NOMO-1 (cell line): ENCODE data around the gene CROCC2.

ENCODE experiments used
- DNase-seq, 2 experiments: peaks; one replicate each; lab custom pipeline; 2025; ENCODE audit not compliant: unreplicated experiment in 2 of 2; lab: John Stamatoyannopoulos, UW

CROCC2 gene

DNA sequence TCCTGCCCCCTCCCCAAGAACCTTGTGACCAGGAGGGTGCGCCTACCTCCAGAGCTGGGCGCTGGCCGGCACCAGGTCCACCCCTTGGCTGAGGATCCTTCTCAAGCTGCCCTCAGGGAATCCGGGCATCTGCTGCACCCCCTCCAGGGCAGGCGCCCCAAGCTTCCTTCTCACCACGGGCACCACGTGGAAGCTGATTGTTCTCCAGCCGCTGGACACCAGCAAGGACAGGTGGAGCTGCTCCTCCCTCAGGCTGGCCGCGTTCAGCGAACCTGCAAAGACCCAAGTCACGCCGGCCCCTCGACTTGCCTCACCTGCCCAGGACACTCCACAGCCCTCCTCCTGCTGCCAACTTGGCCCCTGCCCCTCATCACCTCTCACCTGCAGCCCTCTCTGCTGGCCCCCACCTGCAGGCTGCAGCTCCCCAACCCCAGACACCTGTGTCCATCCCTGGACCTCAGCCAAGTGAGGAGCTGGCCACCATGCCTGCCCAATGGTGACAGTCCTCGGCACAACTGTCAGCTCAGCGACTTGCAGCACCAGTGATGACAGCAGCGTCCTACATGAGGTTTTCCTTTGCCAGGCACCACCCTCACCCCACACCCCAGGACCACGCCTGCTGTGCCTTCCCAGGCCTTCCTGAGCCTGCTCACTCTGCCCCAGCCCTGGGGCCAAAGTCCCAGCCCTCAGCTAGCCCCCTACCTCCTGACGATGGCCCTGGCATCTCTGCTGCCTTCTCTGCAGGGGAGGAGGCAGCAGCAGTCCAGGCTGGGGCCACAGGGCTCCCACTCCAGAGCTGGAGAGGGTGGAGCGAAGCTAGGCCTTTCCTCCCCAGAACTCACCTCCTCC is 14.4 kb upstream of the CROCC2 start:
- no peak for DNase-seq

DNA sequence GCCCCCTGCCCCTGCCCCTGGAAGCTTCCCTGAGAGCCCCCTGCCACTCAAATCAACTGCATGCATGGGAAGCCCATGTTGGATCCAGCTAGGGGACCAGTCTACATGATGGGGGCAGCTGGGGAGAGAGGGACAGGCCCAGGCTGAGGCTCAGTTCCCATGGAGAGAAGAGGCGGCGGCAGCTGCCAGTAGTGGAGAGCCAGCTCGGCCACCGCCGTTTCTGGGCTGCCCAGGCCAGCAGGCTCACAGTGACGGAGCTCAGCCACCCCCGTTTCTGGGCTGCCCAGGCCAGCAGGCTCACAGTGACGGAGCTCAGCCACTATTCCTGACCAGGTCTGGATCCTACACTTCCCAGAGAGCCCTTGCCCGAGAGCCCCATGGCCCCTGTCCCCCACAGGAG is 13.8 kb upstream of the CROCC2 start:
- no peak for DNase-seq

DNA sequence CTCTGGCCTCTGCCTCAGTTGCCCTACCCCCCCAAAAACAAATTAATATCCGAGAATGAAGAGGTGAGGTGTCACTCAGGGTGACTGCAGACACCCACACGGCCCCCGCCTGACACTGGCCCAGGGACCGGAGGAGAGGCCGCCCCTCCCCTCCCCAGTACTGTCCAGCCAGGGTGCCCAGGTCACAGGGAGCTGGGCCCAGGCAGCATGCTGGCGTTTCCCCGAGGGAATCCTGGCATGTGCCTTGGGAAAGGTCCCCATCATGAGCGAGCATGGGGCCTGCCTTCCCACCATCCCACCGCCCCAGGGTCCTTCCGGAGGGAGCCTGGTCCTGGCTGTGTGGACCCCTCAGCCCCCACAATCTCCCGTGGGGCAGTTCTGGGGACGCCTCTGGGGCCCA is 13.2 kb upstream of the CROCC2 start:
- no peak for DNase-seq

DNA sequence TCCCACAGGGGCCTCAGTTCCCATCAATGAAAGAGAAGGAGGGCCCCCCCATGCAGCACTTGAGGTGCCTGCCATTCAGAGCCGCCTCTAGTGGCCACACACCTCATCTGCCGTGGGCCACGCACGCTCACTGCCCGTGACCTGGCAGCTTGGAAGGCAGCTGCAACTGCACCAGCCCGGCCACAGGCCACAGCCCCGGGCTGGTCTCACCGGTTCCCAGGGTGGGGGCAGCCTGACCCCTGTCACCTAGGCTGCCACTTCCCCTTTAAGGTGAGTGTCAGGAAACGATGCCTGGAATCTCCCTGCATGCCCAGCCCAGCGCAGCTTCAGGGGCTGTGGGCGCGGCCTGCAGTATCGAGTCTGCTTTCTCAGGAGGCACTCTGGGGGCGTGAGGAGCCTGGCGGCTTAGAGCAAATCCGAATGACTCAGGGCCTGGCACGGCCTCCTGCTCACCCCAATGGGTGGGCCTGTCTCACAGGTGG is 12.7 kb upstream of the CROCC2 start:
- DNase-seq: no peak

DNA sequence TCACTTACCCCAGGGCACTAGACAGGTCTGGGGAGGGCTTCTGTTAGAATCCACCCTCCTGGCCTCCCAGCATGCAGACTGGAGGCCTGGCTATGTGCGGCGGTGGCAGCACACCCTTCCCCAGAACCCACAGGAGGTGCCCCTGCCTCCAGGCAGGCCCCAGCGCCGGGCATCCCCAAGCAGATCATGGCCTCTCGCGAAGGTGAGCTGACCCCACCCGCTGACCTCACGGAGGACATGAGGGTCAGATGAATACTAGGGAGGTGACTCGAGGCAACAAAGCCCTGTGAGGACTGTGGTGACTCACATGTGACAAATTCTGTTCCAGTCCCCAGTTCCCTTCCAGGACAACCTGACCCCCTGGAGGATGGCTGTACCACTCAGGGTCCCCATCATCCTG is 12.1 kb upstream of the CROCC2 start:
- DNase-seq: no peak

DNA sequence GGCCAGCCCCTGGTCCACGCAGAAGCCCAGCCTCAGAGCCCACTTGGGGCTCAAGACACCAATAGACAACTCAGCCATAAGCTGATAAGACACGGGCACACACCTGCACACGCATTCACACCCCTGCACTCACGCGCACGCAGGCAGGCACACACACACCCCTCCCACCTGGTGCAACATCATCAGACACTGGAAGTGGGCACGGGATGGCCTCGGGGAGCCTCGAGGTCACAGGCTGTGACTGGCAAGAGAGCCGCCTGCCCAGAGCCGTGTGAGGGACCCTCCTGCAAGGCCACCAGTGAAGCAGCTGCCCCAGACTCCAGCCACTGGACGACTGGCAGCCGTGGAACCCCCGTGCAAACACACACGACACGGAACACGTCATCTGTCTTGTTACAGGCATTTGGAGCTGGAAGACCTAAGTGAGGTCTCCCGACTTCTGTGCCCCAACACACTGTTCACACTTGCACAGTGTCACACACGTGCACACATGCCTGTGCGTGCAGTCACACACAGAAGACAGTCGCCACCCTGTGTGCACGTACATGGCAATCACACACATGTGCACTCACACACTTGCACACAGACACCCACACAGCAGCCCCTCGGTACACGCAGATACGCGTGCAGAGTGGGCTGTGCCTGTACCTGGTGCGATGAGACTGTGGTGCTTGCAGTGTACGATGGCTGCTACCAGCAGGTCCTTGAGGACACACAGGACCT is 11.1 kb upstream of the CROCC2 start:
- no peak for DNase-seq

DNA sequence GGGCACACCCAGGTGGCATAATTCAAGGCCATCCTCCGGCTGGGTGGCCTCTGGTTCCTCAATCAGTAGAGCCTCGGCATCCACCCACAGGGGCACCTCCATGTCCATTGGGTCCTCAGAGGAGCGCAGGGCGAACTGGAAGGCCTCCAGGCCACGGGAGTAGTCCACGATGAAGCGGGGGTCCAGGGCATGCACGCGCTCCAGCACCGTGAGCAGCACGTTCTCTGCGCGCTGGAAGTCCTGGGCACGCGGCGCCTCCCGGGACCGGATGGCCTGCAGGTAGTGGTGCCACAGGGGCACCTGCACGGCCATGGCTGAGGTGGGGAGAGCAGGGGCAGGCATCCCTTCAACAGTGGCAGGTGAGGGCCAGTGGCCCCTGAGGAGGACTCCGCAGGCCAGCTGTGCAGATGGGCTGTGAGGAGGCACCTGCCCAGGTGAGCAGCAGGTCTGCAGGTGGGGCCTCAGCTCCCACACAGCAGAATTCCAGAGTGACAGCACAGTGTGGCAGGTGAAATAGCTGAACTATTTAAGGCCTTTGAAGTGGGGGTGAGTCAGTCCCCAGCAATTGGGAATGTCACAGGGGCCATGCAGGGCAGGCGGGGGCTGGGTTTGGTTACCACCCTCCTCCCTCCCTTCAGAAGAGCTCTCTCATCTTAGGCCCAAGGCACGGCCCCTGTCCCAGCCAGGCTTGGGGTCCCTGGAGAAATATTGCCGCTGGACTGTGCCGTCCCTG is 10.3 kb upstream of the CROCC2 start, which contains the start of gene MAB21L4:
TSS of gene MAB21L4 (minus strand) at position 501 of the 733 bp plus-strand sequence. CDS start at position 342, 159 bp downstream.
- DNase-seq: no peak

DNA sequence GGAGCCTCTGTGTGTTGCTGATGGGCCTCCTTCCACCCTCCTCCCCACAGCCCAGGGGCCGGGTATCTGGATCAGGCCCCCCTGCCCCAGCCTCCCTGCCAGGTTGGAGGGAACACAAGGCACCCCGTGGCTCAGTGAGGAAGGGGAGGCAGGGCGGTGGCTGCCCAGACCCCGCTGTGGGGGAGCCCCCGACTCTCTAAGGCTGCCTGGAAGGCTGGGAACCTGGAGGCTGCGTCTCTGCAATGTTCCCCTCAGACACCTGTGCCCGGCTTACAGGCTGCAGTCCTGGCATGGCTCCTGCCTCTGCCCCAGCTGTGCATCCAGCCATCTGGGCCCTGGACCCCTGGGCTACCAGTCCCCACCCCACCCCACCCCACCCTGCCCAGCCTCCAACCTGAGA is 9.7 kb upstream of the CROCC2 start:
- DNase-seq: no peak

DNA sequence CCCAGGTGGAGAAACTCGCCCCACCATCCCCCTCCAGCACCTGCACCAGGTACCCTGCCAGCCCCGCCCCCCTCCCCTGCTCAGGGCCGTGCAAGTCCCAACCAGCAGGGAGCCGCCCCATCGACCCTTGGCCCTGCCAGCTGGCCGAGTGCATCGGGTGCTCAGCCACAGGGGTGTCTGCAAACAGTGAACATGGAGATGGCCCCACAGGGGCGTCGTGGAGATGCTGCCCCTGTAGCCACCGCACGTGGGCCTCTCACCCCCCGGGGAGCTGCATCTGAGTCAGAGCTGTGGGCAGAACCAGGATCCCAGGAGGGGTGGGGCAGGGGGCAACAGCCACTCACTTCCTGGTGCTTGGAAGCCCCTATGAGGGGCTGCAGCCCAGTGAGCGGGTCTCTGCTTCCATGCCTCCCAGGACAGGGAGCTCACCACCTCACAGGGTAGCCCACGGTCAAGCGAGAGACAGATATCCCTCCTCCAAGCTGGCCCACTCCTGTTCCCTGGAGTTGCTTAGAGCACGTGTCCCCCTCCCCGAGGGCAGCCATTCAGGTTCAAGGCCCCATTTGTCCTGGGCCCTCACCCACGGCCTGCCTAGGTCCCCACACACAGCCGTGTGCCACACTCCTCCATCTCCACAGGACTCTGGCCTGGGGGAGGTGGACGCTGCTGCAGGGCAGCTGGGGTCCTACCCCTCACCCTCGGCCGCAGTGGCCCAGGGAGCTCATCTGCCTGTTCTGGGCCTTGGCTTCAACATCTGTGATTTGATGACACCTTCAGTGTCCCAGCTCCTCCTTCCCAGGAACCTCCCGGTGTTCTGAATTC is 9.1 kb upstream of the CROCC2 start:
- no peak for DNase-seq

DNA sequence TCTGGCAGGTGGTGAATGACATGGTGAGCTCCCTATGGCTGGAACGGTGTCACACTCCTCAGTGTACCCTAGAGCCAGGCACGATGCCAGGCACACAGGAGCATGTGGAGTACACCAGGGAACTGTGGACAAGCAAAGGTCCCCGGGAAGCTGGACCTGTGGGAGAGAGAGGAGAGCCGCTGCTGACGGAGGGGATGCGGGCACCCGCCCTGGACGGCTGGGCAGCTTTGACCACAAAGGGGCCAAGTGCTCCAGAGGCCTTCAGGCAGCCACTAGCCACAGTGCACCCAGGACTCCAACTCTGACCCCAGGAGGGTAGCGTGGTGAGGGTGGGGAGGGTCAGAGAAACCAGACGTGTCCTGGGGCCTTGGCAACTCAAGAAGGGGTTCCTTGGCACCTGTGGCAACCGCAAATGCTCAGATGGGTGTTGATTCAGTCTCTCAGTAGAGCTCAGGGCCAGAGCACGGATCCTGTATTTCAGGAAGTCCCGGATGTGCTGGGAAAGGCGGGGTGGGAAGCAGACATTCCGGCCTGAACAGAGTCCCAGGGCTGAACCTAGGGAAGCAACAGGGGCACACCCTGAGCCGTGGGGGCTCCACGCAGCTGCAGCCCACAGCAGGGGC is 7.9 kb upstream of the CROCC2 start:
- DNase-seq: no peak

DNA sequence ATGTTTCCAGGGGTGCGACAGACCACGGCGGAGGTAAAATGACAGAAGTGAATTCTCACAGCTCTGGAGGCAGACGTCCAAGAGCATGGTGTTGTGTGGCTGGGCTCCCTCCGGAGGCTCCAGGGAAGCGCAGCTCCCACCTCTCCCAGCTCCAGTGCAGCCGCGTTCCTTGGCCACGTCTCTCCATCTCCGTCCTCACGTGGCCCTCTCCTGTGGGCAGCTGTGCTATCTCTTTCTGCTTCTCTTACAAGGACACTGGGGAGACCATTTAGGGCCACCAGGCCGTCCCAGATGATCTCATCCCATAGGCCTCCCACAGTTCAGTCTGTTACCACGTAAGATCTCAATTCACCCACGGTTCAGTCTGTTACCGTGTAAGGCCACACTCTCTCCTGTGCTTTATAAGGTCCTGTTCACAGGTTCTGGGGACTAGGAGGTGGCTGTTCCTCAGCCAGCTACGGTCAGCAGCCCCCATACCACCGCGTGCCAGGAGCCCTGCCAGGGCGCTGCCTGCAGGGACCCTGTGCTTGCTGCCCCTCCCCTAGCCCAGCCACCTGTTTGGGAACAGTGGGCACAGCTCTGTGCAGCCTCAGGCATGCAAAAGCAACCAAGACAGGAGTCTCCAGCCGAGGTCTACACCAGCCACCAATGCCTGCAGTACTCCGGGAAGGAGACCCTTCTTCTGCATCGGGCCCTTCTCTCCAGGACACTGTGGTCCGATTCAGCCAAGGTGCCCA is 7.2 kb upstream of the CROCC2 start:
- no peak for DNase-seq

DNA sequence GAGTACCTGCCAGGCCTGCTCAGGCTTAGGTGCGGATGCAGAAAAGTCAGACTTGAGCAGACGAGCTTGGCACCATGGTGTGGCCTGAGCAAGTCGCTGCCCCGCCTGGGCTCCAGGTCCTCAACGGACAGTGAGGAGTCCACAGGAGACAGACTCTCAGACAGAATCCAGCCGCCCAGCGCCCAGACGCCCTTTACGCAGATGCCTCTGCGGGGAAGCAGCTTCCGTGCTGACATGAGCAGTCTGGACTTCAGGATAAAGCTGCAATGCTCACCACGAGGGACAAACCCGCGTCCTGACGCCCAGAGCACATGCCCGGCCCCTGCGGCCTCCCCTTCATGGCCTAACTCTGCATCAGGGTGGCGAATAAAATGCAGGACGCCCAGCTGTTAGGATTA is 6.7 kb upstream of the CROCC2 start:
- DNase-seq: no peak

DNA sequence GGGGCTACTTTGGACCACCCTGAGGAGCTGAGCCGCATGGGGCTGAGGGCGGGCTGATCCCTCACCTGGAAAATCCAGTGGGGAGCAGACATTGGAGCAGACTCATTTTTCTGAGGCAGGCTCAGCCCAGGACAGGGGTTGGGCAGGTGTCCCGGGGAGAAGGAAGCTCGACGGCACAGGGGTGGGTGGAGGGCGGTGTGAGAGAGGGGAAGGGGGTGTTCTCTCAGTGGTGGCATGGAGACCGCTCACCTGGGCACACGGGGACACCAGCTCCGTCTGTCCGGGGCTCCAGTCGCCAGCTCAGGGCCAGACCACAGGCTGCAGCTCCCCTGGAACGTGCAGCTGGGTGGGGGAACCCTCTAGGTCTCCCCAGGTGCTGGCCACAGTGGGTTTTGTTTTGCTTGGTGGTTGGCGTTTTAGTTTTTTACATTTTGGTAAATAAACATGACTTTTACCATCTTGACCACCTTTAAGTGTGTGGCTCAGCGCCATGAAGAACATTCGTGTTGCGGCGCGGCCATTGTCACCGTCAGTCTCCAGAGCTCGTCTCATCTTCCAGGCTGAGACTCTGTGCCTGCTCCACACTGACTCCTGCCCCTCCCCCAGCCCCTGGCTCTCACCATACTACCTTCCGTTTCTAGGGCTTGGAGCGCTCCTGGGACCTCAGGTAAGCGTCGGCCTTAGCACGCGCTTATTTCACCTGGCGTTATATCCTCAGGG is 5.8 kb upstream of the CROCC2 start:
- DNase-seq: no peak

DNA sequence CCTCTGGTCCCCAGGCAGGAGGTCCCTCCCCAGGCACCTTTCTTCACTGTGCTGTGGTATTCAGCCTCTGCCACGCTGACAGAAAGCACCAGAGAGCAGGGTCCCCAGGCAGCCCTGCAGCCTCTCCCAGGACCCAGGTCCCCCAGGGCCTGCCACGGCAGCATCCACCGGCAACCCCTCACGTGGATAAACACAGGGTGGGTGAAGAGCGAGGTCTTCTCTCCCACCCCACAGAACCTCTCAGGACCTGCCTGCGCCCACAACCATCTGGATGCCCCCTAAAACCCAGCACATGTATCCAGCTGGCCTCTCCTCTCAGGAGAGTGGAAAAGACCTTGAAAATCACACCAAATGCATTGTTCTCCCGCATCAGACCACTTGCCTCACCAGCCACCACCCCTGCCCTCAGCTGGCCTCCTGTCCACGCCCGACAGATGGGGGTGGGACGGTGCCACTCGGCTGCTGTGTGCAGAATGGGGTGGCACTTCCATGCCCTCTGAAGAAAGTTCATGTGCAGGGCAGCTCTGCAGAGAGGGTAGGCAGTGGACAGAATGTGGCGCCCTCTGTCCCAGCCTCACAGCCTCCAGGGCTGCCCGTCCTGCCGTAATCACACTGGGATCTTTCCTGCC is 4.0 kb upstream of the CROCC2 start:
- no peak for DNase-seq

DNA sequence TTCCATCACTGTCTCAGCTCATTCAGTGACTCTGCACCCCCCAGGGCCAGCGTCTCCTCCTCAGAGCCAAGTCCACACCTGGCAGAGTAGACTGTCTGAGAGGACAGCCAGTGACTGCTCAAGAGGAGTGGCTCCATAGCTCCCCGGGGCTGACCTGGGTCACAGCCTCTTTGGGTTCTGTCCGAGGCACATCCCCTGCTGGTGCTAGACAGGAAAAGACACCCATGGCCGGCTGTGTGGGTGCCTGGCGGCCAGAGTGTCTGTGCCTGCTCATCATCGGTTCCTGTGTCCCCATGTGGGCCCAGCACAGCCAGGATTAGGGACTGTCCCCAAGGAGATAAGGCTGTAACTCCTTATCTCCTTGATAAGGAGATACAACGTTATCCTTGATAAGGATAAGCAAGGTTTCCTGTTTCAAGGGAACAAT is 3.5 kb upstream of the CROCC2 start:
- no peak for DNase-seq

DNA sequence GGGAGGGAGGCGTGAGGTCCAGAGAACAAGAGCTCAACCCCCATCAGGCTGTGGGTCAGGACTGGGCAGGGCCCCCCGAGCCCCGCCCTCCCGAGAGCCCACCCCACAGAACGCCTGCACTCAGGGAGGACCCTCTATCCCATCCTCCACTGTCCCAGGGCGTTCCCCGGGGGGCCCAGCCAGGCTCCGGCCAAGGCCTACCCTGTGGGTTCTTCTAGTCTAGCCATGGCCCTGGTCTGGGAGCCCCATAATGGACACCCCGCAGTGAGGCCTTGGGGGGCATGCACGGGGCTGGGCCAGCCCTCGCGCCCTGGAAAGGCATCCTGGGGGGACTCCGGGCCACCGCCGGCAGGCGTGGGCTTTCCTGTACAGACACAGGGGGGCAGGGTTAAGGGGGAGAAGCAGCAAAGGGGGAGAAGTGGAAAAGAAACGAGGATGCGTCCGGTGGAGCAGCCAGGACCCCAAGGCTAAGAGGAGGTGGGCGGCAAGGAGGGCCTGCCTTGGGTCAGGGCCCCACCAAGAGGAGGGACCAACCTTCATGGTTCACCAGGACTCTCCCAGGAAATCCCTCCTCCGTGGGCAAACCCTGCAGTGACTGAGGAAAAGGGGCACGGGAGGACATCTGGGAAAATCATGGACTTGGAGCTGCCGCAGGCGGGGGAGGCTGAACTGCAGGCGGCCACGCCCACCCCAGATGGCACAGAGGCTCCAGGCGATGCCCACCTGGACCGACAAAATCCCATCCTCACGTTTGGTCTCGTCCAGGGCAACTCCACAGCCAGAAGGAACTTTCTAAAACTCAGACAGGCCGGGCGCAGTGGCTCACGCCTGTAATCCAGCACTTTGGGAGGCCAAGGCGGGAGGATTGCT is 2.7 kb upstream of the CROCC2 start:
- no peak for DNase-seq
